ENCODE measurements around the gene ZNF77. TPM values are rescaled to one million over a fixed set of nuclear protein-coding genes. Genes with fewer than 3 reads are reported as not detected.
"Not testable (repeated sequence)": the region's sequence is repeated elsewhere in the genome, so short reads cannot be mapped to it uniquely, and the experiment has no call there.

The ZNF77 gene
- total RNA-seq, 1 donor from 2014 or later, result 4.3 TPM

DNA sequence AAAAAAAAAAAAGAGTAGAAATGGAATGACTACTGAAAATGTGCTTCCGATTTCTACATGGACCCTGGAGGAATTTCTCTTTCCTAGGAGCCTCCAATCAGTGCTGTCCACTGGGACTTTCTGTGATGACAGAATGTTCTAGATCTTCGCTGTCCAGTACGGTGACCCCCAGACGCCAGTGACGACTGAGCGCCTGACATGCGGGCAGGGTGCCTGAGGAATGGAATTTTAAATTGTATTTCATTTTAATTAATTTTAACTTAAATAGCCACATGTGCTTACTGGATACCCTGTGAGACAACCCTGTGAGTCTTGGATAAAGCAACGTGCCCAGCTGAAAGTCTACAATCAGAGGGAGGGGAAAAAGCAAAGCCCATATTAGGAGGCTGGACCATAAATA is 28.5 kb upstream of the ZNF77 start:
- intact Hi-C loops (cut with micrococcal nuclease), result no loop called here

- intact Hi-C loops (cut with micrococcal nuclease), result no loop called here
Measured at GRCh38 chr19:2970201-2970835, 25.5 kb upstream of the ZNF77 start.

DNA sequence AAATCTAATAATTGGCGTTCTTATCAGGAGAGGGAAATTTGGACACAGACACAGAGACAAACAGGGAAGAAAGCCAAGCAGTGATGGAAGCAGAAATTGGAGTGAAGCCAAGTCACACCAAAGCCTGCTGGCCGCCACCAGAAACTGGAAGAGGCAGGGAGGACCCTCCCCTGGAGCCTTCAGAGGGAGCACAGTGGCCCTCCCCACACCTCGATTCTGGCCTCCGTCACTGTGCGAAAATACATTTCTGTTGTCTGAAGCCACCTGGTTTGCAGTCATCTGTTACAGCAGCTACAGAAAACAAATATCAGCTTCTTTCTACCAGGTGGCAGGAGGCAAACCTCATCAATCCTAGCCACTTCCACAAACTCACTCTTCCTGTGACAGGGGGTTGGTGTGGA is 24.3 kb upstream of the ZNF77 start:
- intact Hi-C loops (cut with micrococcal nuclease), result no loop called here

DNA sequence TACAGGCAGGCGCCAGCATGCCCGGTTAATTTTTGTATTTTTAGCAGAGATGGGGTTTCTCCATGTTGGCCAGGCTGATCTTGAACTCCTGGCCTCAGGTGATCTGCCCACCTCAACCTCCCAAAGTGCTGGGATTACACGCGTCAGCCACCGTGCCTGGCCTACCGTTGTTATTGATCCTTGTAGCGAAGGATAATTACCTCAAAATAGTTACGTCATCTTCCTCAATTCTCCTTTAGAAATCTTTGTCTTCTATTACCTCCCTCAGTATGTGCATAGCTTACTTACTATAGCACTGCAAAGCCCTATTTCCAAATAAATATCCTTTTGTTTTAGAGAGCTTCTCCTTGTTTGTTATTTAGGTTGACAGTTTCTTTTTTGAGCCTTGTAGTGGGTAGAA is 23.2 kb upstream of the ZNF77 start:
- intact Hi-C loops (cut with micrococcal nuclease), result no loop called here

DNA sequence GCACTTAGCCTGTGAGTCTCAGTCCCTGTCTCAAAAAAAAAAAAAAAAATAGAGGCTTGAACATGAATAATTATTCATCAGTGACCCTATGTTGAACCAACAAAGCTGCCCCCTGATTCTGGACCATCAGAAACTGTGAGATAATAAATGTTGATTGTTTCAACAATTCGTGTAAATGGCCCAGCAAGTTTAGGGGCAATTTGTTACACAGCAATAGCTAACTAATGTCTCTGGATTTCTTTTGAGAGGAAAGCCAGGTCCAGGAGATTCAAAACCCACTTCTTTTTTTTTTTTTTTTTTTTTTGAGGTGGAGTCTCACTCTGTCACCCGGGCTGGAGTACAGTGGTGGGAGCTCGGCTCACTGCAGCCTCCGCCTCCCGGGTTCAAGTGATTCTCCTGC is 20.1 kb upstream of the ZNF77 start:
- intact Hi-C loops (cut with micrococcal nuclease), result no loop called here

GRCh38 chr19:2963631-2964030 is 18.9 kb upstream of the ZNF77 start:
- intact Hi-C loops (cut with micrococcal nuclease), result not testable (repeated sequence)

DNA sequence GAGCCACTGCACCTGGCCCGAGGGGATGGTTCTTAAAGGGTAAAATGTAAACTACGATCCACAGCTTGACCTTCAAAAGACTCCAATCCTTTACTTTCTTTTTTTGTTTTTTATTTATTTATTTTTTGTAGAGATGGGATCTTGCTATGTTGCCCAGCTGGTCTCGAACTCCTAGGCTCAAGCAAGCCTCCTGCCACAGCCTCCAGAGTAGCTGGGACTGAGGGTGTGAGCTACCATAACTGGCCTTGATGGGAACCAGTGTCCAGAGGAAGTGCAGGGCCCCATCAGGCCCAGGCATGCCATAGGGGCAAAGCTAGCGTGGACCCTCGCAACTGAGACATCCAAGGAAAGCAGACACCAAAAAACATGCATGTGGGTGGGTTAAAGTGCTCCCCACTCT is 18.4 kb upstream of the ZNF77 start:
- intact Hi-C loops (cut with micrococcal nuclease), result no loop called here

DNA sequence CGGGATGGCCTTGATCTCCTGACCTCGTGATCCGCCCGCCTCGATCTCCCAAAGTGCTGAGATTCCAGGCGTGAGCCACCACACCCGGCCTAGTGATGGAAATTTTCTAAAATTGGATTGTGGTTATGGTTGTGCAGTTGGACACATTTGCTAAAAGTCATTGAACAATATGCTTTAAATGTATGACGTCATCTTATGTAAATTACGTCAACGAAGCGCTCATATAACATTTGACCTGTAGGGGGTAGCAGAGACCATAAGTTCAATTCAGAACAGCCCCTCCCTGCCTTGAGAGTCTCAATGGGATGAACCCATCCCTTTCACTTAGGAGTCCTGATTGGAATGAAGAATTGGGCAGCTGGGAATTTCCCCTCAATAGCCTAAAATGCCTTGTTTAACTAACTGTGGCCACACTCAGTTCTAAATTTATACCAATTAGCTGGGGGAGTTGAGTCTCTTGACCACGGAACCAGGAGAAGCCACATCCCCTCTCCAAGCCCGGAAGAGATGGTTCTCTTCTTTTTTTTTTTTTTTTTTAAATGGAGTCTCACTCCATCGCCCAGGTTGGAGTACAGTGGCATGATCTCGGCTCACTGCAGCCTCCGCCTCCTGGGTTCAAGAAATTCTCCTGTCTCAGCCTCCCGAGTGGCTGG is 17.4 kb upstream of the ZNF77 start:
- intact Hi-C loops (cut with micrococcal nuclease), result loop anchor here (1.0 kb wide), 1 partner anchor 142 kb away; no protein-coding TSS in a partner anchor

GRCh38 chr19:2960120-2960519 is 15.3 kb upstream of the ZNF77 start:
- intact Hi-C loops (cut with micrococcal nuclease), result no loop called here

- intact Hi-C loops (cut with micrococcal nuclease), result loop anchor here (10.0 kb wide), 1 partner anchor 548 kb away; the partner anchor contains the start of genes DOHH and FZR1
Measured at GRCh38 chr19:2957160-2957559, 12.4 kb upstream of the ZNF77 start.

- intact Hi-C loops (cut with micrococcal nuclease), result loop anchor here (5.0 to 10.0 kb wide), 3 partner anchors 234 to 552 kb away; partner anchors contain the start of genes DOHH, FZR1, GADD45B and NCLN
Measured at GRCh38 chr19:2952953-2953481, 8.2 kb upstream of the ZNF77 start.

DNA sequence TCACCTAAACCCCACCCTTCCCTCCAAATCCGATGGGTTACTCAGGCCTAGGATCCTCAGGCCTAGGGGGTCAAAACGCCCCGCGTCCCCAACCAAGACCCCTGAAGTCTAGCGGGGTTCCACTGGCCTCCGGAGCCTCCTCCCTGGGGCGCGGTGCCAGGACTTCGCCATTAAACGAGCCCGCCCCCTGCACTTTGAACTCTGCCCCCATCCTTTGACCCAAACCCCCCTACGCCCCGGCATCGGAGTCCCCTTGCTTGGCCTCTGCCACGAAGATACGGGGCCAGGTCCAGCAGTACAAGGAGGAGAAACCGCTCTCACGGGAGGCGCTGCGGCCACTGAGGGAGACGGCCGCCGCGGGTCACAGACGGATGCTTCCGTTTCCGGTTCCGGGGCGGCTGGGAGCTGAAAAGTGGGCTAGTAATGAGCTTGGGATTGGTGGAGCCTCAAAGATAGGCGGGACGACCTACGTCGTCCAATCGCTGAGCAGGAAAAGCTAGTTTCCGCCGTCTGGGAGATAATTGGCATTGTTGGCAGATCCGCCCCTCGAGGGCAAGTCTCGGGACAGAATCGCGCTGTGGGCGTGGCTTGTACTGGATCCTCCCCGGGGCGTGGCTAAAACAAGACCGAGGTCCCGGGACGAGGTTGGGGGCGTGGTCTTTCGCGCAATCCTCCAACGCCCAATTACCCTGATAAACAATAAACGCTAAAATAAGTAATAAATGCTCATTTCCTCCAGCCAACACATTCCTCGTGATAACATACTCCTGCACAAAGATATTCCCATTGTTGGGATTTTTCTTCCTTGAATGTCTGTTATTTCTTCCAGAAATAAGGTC is 5.7 kb upstream of the ZNF77 start:
- intact Hi-C loops (cut with micrococcal nuclease), result loop anchor here (1.0 to 10.0 kb wide), 4 partner anchors 237 to 554 kb away; partner anchors contain the start of genes DOHH, FZR1, GADD45B and NCLN

DNA sequence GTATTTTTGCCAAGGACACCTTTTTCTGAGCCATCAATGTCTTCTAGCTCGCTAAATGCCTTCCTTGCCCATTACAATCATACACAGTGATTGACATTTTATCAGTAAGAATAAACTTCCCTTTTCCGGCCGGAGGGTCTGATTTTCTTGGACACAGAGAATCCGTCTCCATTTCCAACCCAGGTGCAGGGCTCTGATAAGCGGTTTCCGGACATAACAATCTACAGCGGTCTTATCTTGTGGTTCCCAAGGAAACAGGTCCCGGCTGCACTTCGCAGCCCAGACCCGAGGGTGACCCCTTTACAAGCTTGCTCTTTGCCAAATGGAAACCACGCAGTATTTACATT is 5.1 kb upstream of the ZNF77 start:
- intact Hi-C loops (cut with micrococcal nuclease), result loop anchor here (1.0 to 10.0 kb wide), 5 partner anchors 163 to 555 kb away; partner anchors contain the start of genes DOHH, FZR1, GADD45B and NCLN

GRCh38 chr19:2945575-2946184 is 909 bp upstream of the ZNF77 start:
- intact Hi-C loops (cut with micrococcal nuclease), result loop anchor here (2.0 to 5.0 kb wide), 2 partner anchors 45 to 158 kb away; partner anchors contain the start of genes THOP1 and ZNF57

DNA sequence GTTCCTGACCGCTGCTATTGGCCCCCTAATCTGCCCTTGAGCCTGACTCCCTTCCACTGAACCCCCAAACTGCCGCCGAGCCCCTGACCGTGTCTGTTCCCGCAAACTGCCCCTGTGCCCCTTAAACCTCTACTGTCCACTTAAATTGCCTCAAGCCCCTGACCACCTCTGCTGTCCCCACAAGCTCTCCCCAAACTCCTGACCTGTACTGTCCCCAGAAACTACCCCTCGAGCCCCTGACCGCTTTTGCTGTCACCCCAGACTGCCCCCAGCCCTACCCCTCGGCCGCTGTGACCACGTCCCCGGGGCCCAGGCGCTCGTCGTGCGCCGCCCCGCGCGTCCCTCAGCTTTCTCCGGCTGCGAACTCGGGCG is 382 bp downstream of the ZNF77 start:
- intact Hi-C loops (cut with micrococcal nuclease), result loop anchor here (2.0 kb wide), 1 partner anchor 44 kb away; the partner anchor contains the start of gene ZNF57

- intact Hi-C loops (cut with micrococcal nuclease), result no loop called here
Measured at GRCh38 chr19:2942928-2943640, 1.7 kb downstream of the ZNF77 start.

DNA sequence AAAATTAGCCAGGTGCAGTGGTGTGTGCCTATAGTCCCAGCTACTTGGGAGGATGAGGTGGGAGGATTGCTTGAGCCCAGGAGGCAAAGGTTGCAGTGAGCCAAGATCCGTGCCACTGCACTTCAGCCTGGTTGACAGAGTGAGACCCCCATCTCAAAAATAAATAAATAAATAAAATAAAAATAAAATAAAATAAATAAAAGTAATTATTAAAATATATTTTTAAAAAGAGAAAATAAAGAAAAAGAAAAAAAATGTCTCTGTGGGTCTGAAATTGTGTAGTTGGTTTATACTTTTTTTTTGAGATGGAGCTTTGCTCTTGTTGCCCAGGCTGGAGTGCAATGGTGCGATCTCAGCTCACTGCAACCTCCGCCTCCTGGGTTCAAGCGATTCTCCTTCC is 8.9 kb downstream of the ZNF77 start:
- intact Hi-C loops (cut with micrococcal nuclease), result not testable (repeated sequence)

DNA sequence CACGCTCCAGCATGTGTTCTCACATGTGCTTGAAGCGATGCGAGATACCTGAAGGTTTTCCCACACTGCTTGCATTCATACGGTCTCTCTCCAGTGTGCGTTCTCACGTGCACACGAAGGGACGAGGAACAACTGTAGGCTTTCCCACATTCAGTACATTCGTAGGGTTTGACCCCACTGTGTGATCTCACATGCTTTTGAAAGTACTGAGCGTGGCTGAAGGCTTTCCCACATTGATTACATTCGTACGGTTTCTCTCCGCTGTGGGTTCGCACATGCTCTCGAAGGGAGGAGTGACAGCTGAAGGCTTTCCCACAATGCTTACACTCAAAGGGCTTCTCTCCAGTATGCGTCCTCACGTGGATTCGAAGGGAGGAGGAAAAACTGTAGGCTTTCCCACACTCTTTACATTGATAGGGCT is 11.3 kb downstream of the ZNF77 start:
- intact Hi-C loops (cut with micrococcal nuclease), result no loop called here

DNA sequence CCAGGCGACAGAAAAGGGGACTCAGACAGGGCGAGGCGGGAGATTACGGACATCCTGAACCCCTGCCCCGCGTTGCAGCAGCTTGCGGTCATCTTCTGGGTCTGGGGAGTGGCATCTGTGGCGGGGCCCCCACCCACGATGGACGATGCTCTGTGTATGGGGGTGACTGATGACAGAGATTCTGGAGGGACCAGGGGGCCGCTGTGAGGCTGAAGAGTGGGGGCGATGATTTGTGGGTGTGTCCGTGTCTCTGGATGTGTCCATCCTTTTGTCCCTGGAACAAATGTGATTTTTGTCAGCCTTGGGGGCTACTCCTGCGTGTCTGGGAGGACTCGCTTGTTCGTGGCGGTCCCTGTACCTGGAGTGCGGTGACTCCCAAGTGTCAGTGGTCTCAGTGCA is 17.7 kb downstream of the ZNF77 start:
- intact Hi-C loops (cut with micrococcal nuclease), result no loop called here

DNA sequence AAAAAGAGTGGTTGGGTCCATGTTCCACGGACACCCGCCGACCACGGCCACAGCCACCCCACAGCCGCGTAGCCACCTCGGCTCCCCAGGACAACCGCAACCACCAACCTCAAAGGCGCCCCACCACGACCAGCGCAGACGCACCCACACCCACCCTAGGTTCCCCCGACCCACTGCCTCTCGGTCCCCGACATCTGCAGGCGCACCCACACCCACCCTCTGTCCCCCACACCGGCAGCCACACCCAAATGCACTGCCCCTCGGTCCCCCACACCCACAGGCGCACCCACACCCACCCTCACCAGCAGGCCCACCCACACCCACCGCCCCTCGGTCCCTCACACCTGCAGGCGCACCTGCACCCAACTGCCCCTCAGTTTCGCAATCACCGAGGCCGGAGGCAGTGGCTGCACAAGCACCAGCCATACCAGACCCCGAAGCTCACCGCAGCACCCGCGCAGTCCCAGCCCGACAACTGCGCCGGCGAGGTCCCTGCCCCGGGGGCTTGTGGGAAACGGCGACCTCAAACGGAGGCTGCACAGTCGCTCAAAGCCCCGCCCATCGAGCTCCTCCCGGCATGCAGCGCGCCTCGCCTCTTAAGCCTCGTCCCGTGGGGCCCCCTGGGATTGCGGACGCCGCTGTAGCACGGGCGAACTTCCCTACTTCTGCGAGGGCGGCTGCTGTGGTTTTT is 18.3 kb downstream of the ZNF77 start:
- intact Hi-C loops (cut with micrococcal nuclease), result no loop called here

Measured in T-helper 2 cell treated with Interferon-gamma antibody and Interleukin-4, amounts not matched to agents 100 ng/mL and 5 ng/mL, for 36 hours (primary cell).